Measurements from ENCODE around the gene FRRS1L. TPM values are rescaled to one million over a fixed set of nuclear protein-coding genes. Genes with fewer than 3 reads are reported as not detected.

The FRRS1L gene
- total RNA-seq, 1 donor from 2014 or later, result 1.1 TPM

DNA sequence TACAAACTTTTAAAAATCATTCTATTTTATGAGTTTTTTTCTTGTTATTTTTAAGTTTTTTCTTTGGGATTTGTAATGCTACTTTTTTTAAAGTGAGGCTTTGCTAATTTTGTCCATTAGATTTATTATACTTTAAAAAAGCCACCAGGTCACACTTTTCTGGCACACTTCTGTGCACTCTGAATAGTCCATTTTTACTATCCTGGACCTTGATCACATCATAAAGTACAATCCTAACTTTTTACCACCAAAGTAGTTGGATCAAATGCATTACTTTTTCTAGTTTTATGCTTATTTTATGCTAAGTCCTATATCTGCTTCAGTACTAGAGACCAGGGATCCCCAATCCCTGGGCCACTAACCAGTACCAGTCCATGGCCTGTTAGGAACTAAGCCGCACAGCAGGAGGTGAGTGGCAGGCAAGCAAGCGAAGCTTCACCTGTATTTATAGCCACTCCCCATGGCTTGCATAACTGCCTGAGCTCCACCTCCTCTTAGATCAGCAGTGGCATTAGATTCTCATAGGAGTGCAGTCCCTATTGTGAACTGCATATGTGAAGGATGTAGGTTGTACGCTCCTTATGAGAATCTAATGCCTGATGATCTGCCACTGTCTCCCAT, 16.0 kb downstream of the FRRS1L start:
- Histone ChIP-seq H4K20me1 (ENCODE audit: insufficient read depth, low read length) (no peaks in the 10 kb centered on the region), H3K79me2 (ENCODE audit: insufficient read depth, low read length) (no peaks in the 10 kb centered on the region), H3K27me3 (ENCODE audit: insufficient read depth, low read length) (no peaks in the 10 kb centered on the region), H3K4me1 (ENCODE audit: insufficient read depth, low read length) (no peaks in the 10 kb centered on the region), H3K36me3 (ENCODE audit: insufficient read depth, low read length) (no peaks in the 10 kb centered on the region), H2AFZ (ENCODE audit: low read depth, low read length) (no peak overlapping the region), H3K9me3 (ENCODE audit: insufficient read depth, low read depth, low read length) (peaks cover 9% of the 10 kb centered on the region), H3K27ac (ENCODE audit: low read depth, low read length) (no peak overlapping the region), H3K4me3 (ENCODE audit: insufficient read depth, low read depth, low read length) (no peak overlapping the region), H3K9ac (ENCODE audit: low read length) (no peak overlapping the region), H3K4me2 (ENCODE audit: low read length) (no peak overlapping the region)
- Mint-ChIP-seq H3K4me3 (ENCODE audit: unreplicated experiment) (no peak overlapping the region), H3K36me3 (ENCODE audit: low read depth, unreplicated experiment) (peaks cover 2% of the 10 kb centered on the region), H3K4me1 (ENCODE audit: low read depth, unreplicated experiment) (no peaks in the 10 kb centered on the region), H3K9me3 (ENCODE audit: unreplicated experiment) (peaks cover 5% of the 10 kb centered on the region), H3K27ac (ENCODE audit: unreplicated experiment) (no peak overlapping the region), H3K27me3 (ENCODE audit: low read depth, unreplicated experiment) (peaks cover 13% of the 10 kb centered on the region)
- DNase-seq (ENCODE audit: low read depth) (no peak), FAIRE-seq (no peak)
- TF ChIP-seq, protein P1, sequence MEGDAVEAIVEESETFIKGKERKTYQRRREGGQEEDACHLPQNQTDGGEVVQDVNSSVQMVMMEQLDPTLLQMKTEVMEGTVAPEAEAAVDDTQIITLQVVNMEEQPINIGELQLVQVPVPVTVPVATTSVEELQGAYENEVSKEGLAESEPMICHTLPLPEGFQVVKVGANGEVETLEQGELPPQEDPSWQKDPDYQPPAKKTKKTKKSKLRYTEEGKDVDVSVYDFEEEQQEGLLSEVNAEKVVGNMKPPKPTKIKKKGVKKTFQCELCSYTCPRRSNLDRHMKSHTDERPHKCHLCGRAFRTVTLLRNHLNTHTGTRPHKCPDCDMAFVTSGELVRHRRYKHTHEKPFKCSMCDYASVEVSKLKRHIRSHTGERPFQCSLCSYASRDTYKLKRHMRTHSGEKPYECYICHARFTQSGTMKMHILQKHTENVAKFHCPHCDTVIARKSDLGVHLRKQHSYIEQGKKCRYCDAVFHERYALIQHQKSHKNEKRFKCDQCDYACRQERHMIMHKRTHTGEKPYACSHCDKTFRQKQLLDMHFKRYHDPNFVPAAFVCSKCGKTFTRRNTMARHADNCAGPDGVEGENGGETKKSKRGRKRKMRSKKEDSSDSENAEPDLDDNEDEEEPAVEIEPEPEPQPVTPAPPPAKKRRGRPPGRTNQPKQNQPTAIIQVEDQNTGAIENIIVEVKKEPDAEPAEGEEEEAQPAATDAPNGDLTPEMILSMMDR (IDR thresholded peaks at IDR 0.05; ENCODE audit: insufficient read depth, low read depth, low read length), result no peak
- no peak for TF ChIP-seq EZH2 (IDR thresholded peaks at IDR 0.05; ENCODE audit: insufficient read depth, low read length)

DNA sequence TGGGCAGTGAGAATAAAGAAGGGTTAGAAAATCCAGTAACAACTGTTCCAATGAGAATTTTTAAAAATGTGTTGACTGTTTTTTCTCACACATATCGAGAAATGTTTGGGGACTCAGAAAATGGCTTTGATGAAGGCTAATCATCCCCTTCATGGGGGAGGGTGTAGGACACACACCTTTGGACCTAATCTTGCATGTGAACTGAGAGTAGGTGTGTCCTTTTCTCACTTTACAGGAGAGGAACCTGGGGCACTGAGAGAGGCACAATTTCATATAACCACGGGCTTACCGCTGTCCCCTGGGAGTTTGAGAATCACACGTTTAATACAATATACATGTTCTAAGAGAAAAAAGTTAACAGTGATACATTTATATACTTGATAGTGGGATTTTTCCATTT, 17.3 kb downstream of the FRRS1L start:
- Mint-ChIP-seq H3K27me3 (ENCODE audit: low read depth, unreplicated experiment) (peaks cover 13% of the 10 kb centered on the region), H3K4me3 (ENCODE audit: unreplicated experiment) (no peak overlapping the region)

DNA sequence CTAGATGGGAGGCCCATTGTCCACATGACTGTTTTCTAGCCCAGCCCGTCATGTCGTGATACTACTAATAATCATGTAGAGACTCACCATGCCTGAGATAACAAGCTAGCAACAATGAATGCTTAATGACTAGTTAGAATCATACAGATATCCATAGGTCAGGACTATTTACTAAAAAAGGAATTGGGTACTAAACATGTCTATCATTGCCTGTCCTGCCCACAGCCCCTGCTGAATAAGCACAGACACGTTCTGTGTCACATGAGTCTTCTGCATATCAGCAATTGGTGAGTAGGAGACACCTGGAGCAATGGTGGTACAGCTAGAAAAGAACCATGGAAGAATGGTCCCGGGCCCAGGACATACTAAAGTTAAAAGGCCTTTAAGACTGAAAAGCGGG, 18.0 kb downstream of the FRRS1L start:
- Mint-ChIP-seq H3K9me3 (ENCODE audit: unreplicated experiment) (peaks cover 3% of the 10 kb centered on the region), H3K4me3 (ENCODE audit: unreplicated experiment) (no peak overlapping the region), H3K27ac (ENCODE audit: unreplicated experiment) (no peak overlapping the region), H3K27me3 (ENCODE audit: low read depth, unreplicated experiment) (peaks cover 13% of the 10 kb centered on the region), H3K36me3 (ENCODE audit: low read depth, unreplicated experiment) (peaks cover 2% of the 10 kb centered on the region), H3K4me1 (ENCODE audit: low read depth, unreplicated experiment) (no peaks in the 10 kb centered on the region)
- Histone ChIP-seq H3K36me3 (ENCODE audit: insufficient read depth, low read length) (no peaks in the 10 kb centered on the region), H3K4me2 (ENCODE audit: low read length) (no peak overlapping the region), H4K20me1 (ENCODE audit: insufficient read depth, low read length) (no peaks in the 10 kb centered on the region), H3K9me3 (ENCODE audit: insufficient read depth, low read depth, low read length) (peaks cover 9% of the 10 kb centered on the region), H3K4me1 (ENCODE audit: insufficient read depth, low read length) (no peaks in the 10 kb centered on the region), H3K4me3 (ENCODE audit: insufficient read depth, low read depth, low read length) (no peak overlapping the region), H3K79me2 (ENCODE audit: insufficient read depth, low read length) (no peaks in the 10 kb centered on the region), H3K27me3 (ENCODE audit: insufficient read depth, low read length) (no peaks in the 10 kb centered on the region), H3K27ac (ENCODE audit: low read depth, low read length) (no peak overlapping the region), H2AFZ (ENCODE audit: low read depth, low read length) (no peak overlapping the region), H3K9ac (ENCODE audit: low read length) (no peak overlapping the region)
- no peak for DNase-seq (ENCODE audit: low read depth)
- no peak for FAIRE-seq
- TF ChIP-seq, protein P1 (IDR thresholded peaks at IDR 0.05; ENCODE audit: insufficient read depth, low read depth, low read length), result no peak
- no peak for TF ChIP-seq EZH2 (IDR thresholded peaks at IDR 0.05; ENCODE audit: insufficient read depth, low read length)

More for the DNA sequence above, 17.3 kb downstream of the FRRS1L start:
- Histone ChIP-seq H4K20me1 (ENCODE audit: insufficient read depth, low read length) (no peaks in the 10 kb centered on the region), H3K9ac (ENCODE audit: low read length) (no peak overlapping the region), H3K4me2 (ENCODE audit: low read length) (no peak overlapping the region), H3K9me3 (ENCODE audit: insufficient read depth, low read depth, low read length) (peaks cover 9% of the 10 kb centered on the region), H3K27me3 (ENCODE audit: insufficient read depth, low read length) (no peaks in the 10 kb centered on the region), H2AFZ (ENCODE audit: low read depth, low read length) (no peak overlapping the region), H3K79me2 (ENCODE audit: insufficient read depth, low read length) (no peaks in the 10 kb centered on the region), H3K4me1 (ENCODE audit: insufficient read depth, low read length) (no peaks in the 10 kb centered on the region), H3K4me3 (ENCODE audit: insufficient read depth, low read depth, low read length) (no peak overlapping the region), H3K27ac (ENCODE audit: low read depth, low read length) (no peak overlapping the region), H3K36me3 (ENCODE audit: insufficient read depth, low read length) (no peaks in the 10 kb centered on the region)
- TF ChIP-seq, protein P1 (IDR thresholded peaks at IDR 0.05; ENCODE audit: insufficient read depth, low read depth, low read length), result no peak
- no peak for TF ChIP-seq EZH2 (IDR thresholded peaks at IDR 0.05; ENCODE audit: insufficient read depth, low read length)
- Mint-ChIP-seq H3K9me3 (ENCODE audit: unreplicated experiment) (peaks cover 5% of the 10 kb centered on the region), H3K36me3 (ENCODE audit: low read depth, unreplicated experiment) (peaks cover 2% of the 10 kb centered on the region), H3K27ac (ENCODE audit: unreplicated experiment) (no peak overlapping the region), H3K4me1 (ENCODE audit: low read depth, unreplicated experiment) (no peaks in the 10 kb centered on the region)
- FAIRE-seq (no peak), DNase-seq (ENCODE audit: low read depth) (no peak)

All from astrocyte (in vitro differentiated cells and primary cell).